Fibroblast of lung (primary cell): Measurements from ENCODE around the gene PF4V1.

Source experiments
- EZH2 ChIP-seq: IDR thresholded peaks from 2 replicates; pipeline ENCODE4 v1.5.1; 2012; ENCODE audit warnings: low read length, control low read depth, mild to moderate bottlenecking; ENCODE audit errors: missing control alignments
- TF ChIP-seq, protein P1 (sequence below), 2 donors: IDR thresholded peaks in 1 of 2; conservative IDR thresholded peaks in 1 of 2; 1 replicate in 1 of 2; 2 replicates in 1 of 2; pipeline ENCODE4 v1.5.1; 2011 to 2012; ENCODE audit warnings: low read length in 2 of 2, control low read depth in 1 of 2, inconsistent platforms in 1 of 2, low read depth in 1 of 2, mild to moderate bottlenecking in 1 of 2

DNA sequence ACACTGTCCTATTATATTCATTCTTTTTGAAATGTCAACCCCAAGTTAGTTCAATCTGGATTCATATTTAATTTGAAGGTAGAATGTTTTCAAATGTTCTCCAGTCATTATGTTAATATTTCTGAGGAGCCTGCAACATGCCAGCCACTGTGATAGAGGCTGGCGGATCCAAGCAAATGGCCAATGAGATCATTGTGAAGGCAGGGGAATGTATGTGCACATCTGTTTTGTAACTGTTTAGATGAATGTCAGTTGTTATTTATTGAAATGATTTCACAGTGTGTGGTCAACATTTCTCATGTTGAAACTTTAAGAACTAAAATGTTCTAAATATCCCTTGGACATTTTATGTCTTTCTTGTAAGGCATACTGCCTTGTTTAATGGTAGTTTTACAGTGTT lies 17.7 kb downstream of the PF4V1 start:
- TF ChIP-seq, protein P1, sequence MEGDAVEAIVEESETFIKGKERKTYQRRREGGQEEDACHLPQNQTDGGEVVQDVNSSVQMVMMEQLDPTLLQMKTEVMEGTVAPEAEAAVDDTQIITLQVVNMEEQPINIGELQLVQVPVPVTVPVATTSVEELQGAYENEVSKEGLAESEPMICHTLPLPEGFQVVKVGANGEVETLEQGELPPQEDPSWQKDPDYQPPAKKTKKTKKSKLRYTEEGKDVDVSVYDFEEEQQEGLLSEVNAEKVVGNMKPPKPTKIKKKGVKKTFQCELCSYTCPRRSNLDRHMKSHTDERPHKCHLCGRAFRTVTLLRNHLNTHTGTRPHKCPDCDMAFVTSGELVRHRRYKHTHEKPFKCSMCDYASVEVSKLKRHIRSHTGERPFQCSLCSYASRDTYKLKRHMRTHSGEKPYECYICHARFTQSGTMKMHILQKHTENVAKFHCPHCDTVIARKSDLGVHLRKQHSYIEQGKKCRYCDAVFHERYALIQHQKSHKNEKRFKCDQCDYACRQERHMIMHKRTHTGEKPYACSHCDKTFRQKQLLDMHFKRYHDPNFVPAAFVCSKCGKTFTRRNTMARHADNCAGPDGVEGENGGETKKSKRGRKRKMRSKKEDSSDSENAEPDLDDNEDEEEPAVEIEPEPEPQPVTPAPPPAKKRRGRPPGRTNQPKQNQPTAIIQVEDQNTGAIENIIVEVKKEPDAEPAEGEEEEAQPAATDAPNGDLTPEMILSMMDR (conservative IDR thresholded peaks at IDR 0.05 in 1 of 2, IDR thresholded peaks at IDR 0.05 in 1 of 2; ENCODE audit: low read depth in 1 of 2, low read length in 2 of 2) = no peak
- TF ChIP-seq EZH2 = no peak
